IgD-negative memory B cell (primary cell): Measurements from ENCODE around the gene RFT1. TPM values are rescaled to one million over a fixed set of nuclear protein-coding genes. Genes with fewer than 3 reads are reported as not detected.

ENCODE experiments used
- H3K27ac Mint-ChIP-seq, 3 donors: one replicate each; pipeline ENCODE4 v1.8.0; 2020 to 2022; ENCODE audit warnings: mild to moderate bottlenecking in 3 of 3, mixed read lengths in 3 of 3, moderate library complexity in 1 of 3
- H3K27me3 Mint-ChIP-seq: one replicate; pipeline ENCODE4 v1.8.0; 2021; ENCODE audit warnings: mixed read lengths
- H3K36me3 Mint-ChIP-seq: one replicate; pipeline ENCODE4 v1.8.0; 2020; ENCODE audit warnings: mild to moderate bottlenecking, mixed read lengths
- H3K4me1 Mint-ChIP-seq, 3 donors: one replicate each; pipeline ENCODE4 v1.8.0; 2020 to 2022; ENCODE audit warnings: mixed read lengths in 3 of 3, mild to moderate bottlenecking in 1 of 3
- H3K4me3 Mint-ChIP-seq, 4 donors: one replicate each; pipeline ENCODE4 v1.8.0; 2020 to 2022; ENCODE audit warnings: mild to moderate bottlenecking in 4 of 4, mixed read lengths in 4 of 4, moderate library complexity in 3 of 4
- H3K9me3 Mint-ChIP-seq, 3 donors: one replicate each; pipeline ENCODE4 v1.8.0; 2020 to 2021; ENCODE audit warnings: mixed read lengths in 3 of 3, mild to moderate bottlenecking in 1 of 3
- polyA plus RNA-seq: library from polyadenylated mRNA; unstranded; fragments of 300-500 nt; fragmentation: Illumina TruSeq; gene quantifications from one replicate; pipeline ENCODE4 v1.2.3, GENCODE V29; 2021

RFT1 gene, protein sequence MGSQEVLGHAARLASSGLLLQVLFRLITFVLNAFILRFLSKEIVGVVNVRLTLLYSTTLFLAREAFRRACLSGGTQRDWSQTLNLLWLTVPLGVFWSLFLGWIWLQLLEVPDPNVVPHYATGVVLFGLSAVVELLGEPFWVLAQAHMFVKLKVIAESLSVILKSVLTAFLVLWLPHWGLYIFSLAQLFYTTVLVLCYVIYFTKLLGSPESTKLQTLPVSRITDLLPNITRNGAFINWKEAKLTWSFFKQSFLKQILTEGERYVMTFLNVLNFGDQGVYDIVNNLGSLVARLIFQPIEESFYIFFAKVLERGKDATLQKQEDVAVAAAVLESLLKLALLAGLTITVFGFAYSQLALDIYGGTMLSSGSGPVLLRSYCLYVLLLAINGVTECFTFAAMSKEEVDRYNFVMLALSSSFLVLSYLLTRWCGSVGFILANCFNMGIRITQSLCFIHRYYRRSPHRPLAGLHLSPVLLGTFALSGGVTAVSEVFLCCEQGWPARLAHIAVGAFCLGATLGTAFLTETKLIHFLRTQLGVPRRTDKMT
- 17.4 TPM for polyA plus RNA-seq

GRCh38 chr3:53130179-53131061 is at the start of gene RFT1:
Gene RFT1, minus strand, starts transcription at chr3:53130435. Its CDS starts 35 bp downstream, at chr3:53130400.
- H3K27me3 Mint-ChIP-seq: no peaks in the 10 kb centered on the region
- peak within 1 kb of the TSS; percentile 95 to 99 (median 98) for H3K27ac Mint-ChIP-seq
- no peaks in the 10 kb centered on the region for H3K9me3 Mint-ChIP-seq
- H3K4me1 Mint-ChIP-seq: peaks cover 24 to 27% (median 27%) of the 10 kb centered on the region in 3 donors
- no peaks in the 10 kb centered on the region for H3K36me3 Mint-ChIP-seq
- peak within 1 kb of the TSS; percentile 88 to 98 (median 96) for H3K4me3 Mint-ChIP-seq

DNA sequence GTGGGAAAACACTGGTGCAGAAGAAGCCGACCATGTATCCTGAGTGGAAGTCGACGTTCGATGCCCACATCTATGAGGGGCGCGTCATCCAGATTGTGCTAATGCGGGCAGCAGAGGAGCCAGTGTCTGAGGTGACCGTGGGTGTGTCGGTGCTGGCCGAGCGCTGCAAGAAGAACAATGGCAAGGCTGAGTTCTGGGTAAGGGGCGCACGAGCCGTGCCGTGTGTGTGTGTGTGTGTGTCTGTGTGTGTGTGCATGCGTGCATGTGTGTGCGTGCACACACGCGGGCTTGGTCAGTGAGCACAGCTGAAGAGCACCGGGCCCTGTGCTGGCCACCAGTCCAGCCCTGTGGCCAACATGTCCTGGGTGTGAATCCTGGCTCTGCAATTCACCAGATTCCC is 49.3 kb upstream of the RFT1 start:
- peak overlapping the region in 2 of 3 donors; percentile 23 to 79 for H3K27ac Mint-ChIP-seq
- peaks cover 41 to 58% (median 53%) of the 10 kb centered on the region in 3 donors for H3K4me1 Mint-ChIP-seq
- H3K9me3 Mint-ChIP-seq: no peaks in the 10 kb centered on the region
- peak overlapping the region; percentile 21 to 88 (median 72) for H3K4me3 Mint-ChIP-seq
- no peaks in the 10 kb centered on the region for H3K36me3 Mint-ChIP-seq
- H3K27me3 Mint-ChIP-seq: no peaks in the 10 kb centered on the region

DNA sequence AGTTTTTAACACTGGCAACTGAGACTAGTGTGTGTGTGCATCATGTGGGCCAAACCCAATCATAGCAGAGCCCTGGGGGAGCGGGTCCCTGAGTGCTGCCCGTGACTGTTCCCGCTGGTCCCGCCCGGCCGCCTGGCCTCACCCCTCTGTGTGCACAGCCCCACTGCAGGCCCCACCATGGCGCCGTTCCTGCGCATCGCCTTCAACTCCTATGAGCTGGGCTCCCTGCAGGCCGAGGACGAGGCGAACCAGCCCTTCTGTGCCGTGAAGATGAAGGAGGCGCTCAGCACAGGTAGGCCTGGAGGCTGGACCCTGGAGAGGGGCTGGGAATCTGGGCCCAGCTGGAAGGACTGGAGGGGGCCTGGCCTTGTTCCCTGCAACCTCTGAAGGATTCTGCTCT is 48.0 kb upstream of the RFT1 start:
- peaks cover 51 to 69% (median 64%) of the 10 kb centered on the region in 3 donors for H3K4me1 Mint-ChIP-seq
- H3K27ac Mint-ChIP-seq: no peak overlapping the region
- H3K36me3 Mint-ChIP-seq: peaks cover 5% of the 10 kb centered on the region
- H3K4me3 Mint-ChIP-seq: peak overlapping the region in 2 of 4 donors; percentile 39 to 41
- H3K27me3 Mint-ChIP-seq: no peaks in the 10 kb centered on the region
- H3K9me3 Mint-ChIP-seq: no peaks in the 10 kb centered on the region

DNA sequence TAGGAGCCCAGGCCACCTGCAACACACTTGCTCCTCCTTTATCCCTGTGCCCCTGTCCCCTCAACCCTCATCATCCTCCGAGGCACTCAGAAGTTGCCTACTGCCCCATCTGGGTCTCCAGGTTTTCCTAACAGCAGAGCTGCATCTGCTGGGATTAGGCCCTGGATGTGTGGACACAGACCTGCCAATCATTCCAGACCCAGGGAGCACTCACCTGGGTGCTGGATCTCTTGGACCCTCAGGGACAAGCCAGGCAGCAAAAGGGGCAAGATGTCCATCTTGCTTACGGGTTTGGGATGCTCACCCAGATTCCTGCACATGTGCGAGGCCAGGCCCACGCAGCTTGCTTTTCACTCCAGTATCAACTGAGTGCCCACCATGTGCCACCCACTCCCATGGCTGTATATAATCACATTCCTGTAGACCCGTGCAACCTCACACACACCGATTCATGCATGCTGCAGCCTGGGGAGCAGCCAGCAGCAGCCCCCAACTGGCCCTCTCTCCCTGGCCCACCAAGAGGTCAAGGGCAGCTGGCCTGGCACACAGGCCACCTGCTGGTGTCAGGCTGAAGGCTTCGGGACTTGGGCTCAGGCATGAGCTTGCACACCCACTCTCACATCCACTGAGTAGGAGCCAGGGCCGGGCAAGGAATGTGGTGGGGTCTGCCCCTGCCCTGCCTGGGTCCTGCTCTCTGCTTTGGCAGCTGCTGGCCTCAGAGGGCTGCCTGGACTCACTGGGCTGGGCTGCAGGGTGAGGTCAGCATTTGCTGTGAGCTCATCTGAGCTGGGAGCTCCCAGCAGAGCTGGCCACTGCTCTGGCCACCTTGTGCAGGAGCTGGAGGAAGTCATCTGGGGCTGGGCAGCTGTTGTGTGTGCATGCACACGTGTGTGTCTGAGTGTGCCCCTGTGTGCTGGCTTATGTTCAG is 45.6 kb upstream of the RFT1 start:
- Mint-ChIP-seq H3K27ac (peak overlapping the region; percentile 59 to 74 (median 65)), H3K4me3 (peak overlapping the region in 3 of 4 donors; percentile 33 to 69 (median 38)), H3K36me3 (peaks cover 6% of the 10 kb centered on the region)

GRCh38 chr3:53174346-53175250 is 44.4 kb upstream of the RFT1 start:
- Mint-ChIP-seq H3K27ac (peak overlapping the region; percentile 58 to 96 (median 91)), H3K36me3 (peaks cover 6% of the 10 kb centered on the region), H3K4me3 (peak overlapping the region; percentile 49 to 91 (median 75)), H3K9me3 (no peaks in the 10 kb centered on the region), H3K4me1 (peaks cover 44 to 83% (median 79%) of the 10 kb centered on the region in 3 donors), H3K27me3 (no peaks in the 10 kb centered on the region)

More for the DNA sequence above, 45.6 kb upstream of the RFT1 start:
- Mint-ChIP-seq H3K4me1 (peaks cover 46 to 82% (median 77%) of the 10 kb centered on the region in 3 donors), H3K27me3 (no peaks in the 10 kb centered on the region), H3K9me3 (no peaks in the 10 kb centered on the region)

DNA sequence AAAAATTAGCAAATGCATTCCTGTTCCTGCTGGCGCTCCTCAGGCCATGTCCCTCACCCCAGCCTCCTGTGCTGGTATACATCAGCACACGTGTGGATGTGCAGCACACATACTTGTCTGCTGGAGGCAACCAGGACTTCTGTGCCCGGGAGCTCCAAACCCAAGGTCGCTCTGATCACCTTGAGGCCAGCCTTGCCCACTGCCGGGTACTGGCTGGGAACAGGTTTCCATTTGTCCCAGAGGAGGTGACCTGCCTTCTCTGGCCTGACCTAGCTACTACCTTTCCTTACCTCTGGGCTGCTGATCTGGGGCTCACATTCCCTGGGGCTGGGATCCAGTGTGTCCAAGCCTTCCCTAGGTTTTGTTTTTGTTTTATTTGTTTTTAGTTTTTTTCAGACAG is 42.9 kb upstream of the RFT1 start:
- peak overlapping the region in 1 of 3 donors; percentile 20 for H3K27ac Mint-ChIP-seq
- no peaks in the 10 kb centered on the region for H3K27me3 Mint-ChIP-seq
- peak overlapping the region in 2 of 4 donors; percentile 16 to 96 for H3K4me3 Mint-ChIP-seq
- peaks cover 6% of the 10 kb centered on the region for H3K36me3 Mint-ChIP-seq
- no peaks in the 10 kb centered on the region for H3K9me3 Mint-ChIP-seq
- peaks cover 39 to 85% (median 82%) of the 10 kb centered on the region in 3 donors for H3K4me1 Mint-ChIP-seq

- H3K4me3 Mint-ChIP-seq: peak overlapping the region; percentile 51 to 96 (median 86)
- no peaks in the 10 kb centered on the region for H3K27me3 Mint-ChIP-seq
- no peaks in the 10 kb centered on the region for H3K9me3 Mint-ChIP-seq
- H3K4me1 Mint-ChIP-seq: peaks cover 39 to 85% (median 85%) of the 10 kb centered on the region in 3 donors
- peaks cover 6% of the 10 kb centered on the region for H3K36me3 Mint-ChIP-seq
- H3K27ac Mint-ChIP-seq: peak overlapping the region; percentile 20 to 65 (median 39)
These were observed 41.7 kb upstream of the RFT1 start for GRCh38 chr3:53171827-53172505.

GRCh38 chr3:53171064-53171418 is 40.8 kb upstream of the RFT1 start:
- Mint-ChIP-seq H3K27me3 (no peaks in the 10 kb centered on the region), H3K36me3 (peaks cover 6% of the 10 kb centered on the region), H3K27ac (peak overlapping the region; percentile 71 to 97 (median 78)), H3K4me3 (peak overlapping the region; percentile 48 to 96 (median 78)), H3K4me1 (peaks cover 39 to 88% (median 82%) of the 10 kb centered on the region in 3 donors), H3K9me3 (no peaks in the 10 kb centered on the region)

DNA sequence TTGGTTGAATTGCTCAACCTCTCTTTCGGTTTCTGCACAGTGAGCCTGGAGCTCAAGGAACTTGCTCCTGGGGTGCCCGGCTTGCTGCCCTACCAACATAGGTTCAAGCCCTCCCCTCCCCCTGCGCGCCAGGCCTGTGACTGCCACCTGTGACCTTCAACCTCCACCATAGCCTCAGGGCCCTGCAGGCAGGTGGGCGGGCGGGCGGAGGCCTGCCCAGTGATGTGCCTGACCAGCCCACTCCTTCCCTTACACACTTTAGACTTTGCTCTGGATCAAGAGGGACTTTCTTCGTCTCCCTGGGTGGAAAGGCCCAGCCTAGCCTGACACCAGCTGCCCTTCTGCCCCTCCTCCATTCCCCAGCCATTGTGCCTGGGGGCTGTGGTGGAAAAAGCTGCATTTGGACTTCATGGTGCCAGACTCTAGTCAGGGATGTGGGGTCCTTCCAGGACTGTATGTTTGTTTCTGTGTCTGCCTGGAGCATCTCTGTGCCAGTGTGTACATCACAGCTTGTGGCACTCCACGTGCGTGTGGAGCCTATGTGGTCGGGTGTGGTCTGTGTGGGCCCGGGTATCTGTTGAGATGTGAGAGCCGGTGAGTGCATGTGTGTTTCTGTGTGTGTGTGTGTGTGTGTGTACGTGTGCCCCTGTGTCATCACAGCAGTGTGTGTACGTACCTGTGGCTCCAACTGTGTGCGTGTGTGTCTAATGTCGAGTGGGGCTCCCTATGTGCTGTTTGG is 40.3 kb upstream of the RFT1 start:
- no peaks in the 10 kb centered on the region for H3K9me3 Mint-ChIP-seq
- peaks cover 34 to 86% (median 79%) of the 10 kb centered on the region in 3 donors for H3K4me1 Mint-ChIP-seq
- peak overlapping the region; percentile 48 to 96 (median 78) for H3K4me3 Mint-ChIP-seq
- H3K27me3 Mint-ChIP-seq: no peaks in the 10 kb centered on the region
- peaks cover 6% of the 10 kb centered on the region for H3K36me3 Mint-ChIP-seq
- H3K27ac Mint-ChIP-seq: peak overlapping the region; percentile 71 to 97 (median 78)

DNA sequence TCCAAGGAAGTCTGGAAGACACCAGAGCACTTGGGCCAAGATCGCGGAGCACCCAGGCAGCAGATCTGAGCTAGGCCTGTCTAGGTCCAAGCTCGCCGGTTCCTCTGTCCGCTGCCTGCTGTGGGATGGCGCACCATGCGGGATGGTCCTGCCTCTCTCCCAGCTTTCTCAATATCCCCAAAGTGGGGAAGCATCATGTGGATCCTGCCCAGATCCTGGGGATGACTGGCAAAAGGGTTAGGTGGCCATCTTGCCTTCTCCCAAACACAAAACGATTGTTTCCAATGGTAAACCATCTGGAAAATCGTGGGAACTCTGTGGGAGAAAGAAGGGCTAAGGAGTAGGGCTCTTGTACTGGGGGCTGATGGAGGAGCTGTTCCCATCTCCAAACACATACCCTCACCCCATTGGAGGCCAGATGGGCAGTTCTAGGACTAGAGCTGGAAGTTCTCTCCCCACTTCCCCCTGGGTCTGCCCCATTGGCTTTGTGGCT is 39.6 kb upstream of the RFT1 start:
- H3K27ac Mint-ChIP-seq: peak overlapping the region; percentile 71 to 97 (median 78)
- no peaks in the 10 kb centered on the region for H3K27me3 Mint-ChIP-seq
- H3K4me1 Mint-ChIP-seq: peaks cover 34 to 87% (median 78%) of the 10 kb centered on the region in 3 donors
- peak overlapping the region; percentile 48 to 96 (median 78) for H3K4me3 Mint-ChIP-seq
- H3K36me3 Mint-ChIP-seq: peaks cover 6% of the 10 kb centered on the region
- no peaks in the 10 kb centered on the region for H3K9me3 Mint-ChIP-seq

DNA sequence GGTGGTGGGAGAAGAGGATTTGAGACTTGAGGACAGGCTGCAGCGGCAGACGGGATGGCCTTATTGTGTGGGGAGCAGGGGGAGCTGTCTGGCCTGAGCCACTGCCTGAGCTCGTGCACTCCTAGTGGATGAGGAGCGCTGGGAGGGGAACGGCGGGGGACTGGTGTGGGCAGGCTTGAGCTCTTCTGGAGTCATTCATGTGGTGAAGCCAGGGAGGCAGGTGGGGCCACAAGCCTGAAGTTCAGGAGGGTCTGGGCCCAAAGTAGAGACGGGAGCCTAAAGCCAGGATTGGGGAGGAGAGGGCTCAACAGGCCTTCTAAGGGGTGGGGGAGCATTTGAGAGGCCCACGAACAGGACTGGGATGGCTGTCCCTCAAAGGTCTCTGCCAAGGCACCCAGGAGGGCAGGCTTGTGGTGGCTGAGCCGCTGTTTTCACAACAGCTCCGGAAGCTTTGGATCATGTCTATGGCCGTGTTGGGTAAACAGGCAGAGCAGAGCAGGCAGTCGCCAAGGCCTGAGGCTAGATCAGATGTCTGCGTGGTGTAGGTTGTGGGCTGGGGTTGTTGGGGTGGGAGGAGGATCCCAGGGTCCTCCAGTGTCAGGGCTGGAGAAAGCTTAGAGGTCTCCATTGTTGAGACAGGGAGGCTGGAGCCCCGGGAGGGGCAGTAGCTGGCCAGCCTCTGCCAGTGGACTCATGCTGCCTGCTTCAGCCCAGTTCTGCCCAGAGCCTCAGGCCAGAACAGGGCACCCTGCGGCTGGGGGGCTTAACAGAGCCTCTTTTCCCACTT is 39.0 kb upstream of the RFT1 start:
- no peaks in the 10 kb centered on the region for H3K27me3 Mint-ChIP-seq
- H3K4me1 Mint-ChIP-seq: peaks cover 29 to 90% (median 80%) of the 10 kb centered on the region in 3 donors
- peak overlapping the region; percentile 12 to 96 (median 78) for H3K4me3 Mint-ChIP-seq
- H3K9me3 Mint-ChIP-seq: no peaks in the 10 kb centered on the region
- peak overlapping the region; percentile 71 to 96 (median 92) for H3K27ac Mint-ChIP-seq
- peaks cover 6% of the 10 kb centered on the region for H3K36me3 Mint-ChIP-seq
